Keratinocyte (primary cell): ENCODE data around the gene OLFM2. TPM values are rescaled to one million over a fixed set of nuclear protein-coding genes. Genes with fewer than 3 reads are reported as not detected.

Experiments
- DNase-seq: peaks from one replicate; pipeline ENCODE4 v3.0.0-alpha.2; 2011; ENCODE audit warnings: low read depth, missing footprints, low spot score
- FAIRE-seq: peaks from 2 replicates; lab custom pipeline; 2011; peaks lifted over from hg19 to GRCh38; lab: Jason Lieb, UNC
- H2AFZ ChIP-seq: 2 replicates; pipeline ENCODE4 v1.6.0; 2012; ENCODE audit warnings: low read length, control low read depth, inconsistent platforms; ENCODE audit not compliant: control insufficient read depth
- H3K27ac ChIP-seq: 2 replicates; pipeline ENCODE4 v1.5.1; 2011; ENCODE audit warnings: low read length; ENCODE audit not compliant: control insufficient read depth, insufficient read depth
- H3K27me3 ChIP-seq: 3 replicates; pipeline ENCODE4 v1.6.0; 2011; ENCODE audit warnings: low read length; ENCODE audit not compliant: control insufficient read depth, insufficient read depth; ENCODE audit errors: extremely low read depth
- H3K36me3 ChIP-seq, 2 experiments: 2 replicates in 1 of 2; 3 replicates in 1 of 2; pipeline ENCODE4 v1.5.1; 2011; ENCODE audit warnings: low read length in 2 of 2, mild to moderate bottlenecking in 1 of 2; ENCODE audit not compliant: control insufficient read depth in 2 of 2, insufficient read depth in 2 of 2; ENCODE audit errors: extremely low read depth in 1 of 2
- H3K4me1 ChIP-seq: 3 replicates; pipeline ENCODE4 v1.5.1; 2011; ENCODE audit warnings: low read length; ENCODE audit not compliant: control insufficient read depth, insufficient read depth; ENCODE audit errors: extremely low read depth
- H3K4me2 ChIP-seq: 3 replicates; pipeline ENCODE4 v1.6.0; 2011; ENCODE audit warnings: low read depth, low read length; ENCODE audit not compliant: control insufficient read depth, insufficient read depth; ENCODE audit errors: extremely low read depth
- H3K4me3 ChIP-seq, 3 experiments: fragments of 200-600 bp in 1 of 3; sonication (generic) in 1 of 3; 2 replicates in 2 of 3; 3 replicates in 1 of 3; pipeline ENCODE4 v1.5.1; 2011 to 2016; ENCODE audit warnings: low read length in 3 of 3, mild to moderate bottlenecking in 3 of 3, control low read depth in 2 of 3, inconsistent platforms in 1 of 3, low read depth in 1 of 3, mixed read lengths in 1 of 3, mixed run types in 1 of 3, moderate library complexity in 1 of 3; ENCODE audit not compliant: control insufficient read depth in 2 of 3, insufficient read depth in 2 of 3; ENCODE audit errors: extremely low read depth in 1 of 3
- H3K79me2 ChIP-seq: 2 replicates; pipeline ENCODE4 v1.6.0; 2012; ENCODE audit warnings: low read length; ENCODE audit not compliant: control insufficient read depth, insufficient read depth
- H3K9ac ChIP-seq: 3 replicates; pipeline ENCODE4 v1.6.0; 2011; ENCODE audit warnings: low read length; ENCODE audit not compliant: control insufficient read depth, insufficient read depth; ENCODE audit errors: extremely low read depth
- H3K9me1 ChIP-seq: 3 replicates; pipeline ENCODE4 v1.6.0; 2011; ENCODE audit warnings: low read length; ENCODE audit not compliant: control insufficient read depth, insufficient read depth; ENCODE audit errors: extremely low read depth
- H3K9me3 ChIP-seq: 2 replicates; pipeline ENCODE4 v1.5.1; 2012; ENCODE audit warnings: low read depth, low read length; ENCODE audit not compliant: control insufficient read depth
- H4K20me1 ChIP-seq: 3 replicates; pipeline ENCODE4 v1.6.0; 2011; ENCODE audit warnings: low read length; ENCODE audit not compliant: control insufficient read depth, insufficient read depth; ENCODE audit errors: extremely low read depth
- CTCF ChIP-seq, 3 experiments: IDR thresholded peaks in 1 of 3; conservative IDR thresholded peaks in 1 of 3; optimal IDR thresholded peaks in 1 of 3; 2 replicates in 2 of 3; 3 replicates in 1 of 3; pipeline versions ENCODE3 to v1.5.1; 2011; ENCODE audit warnings: low read length in 3 of 3, mild to moderate bottlenecking in 3 of 3, moderate library complexity in 2 of 3, control low read depth in 1 of 3, inconsistent platforms in 1 of 3; ENCODE audit not compliant: insufficient read depth in 2 of 3; ENCODE audit errors: extremely low read depth in 1 of 3
- EZH2 ChIP-seq: IDR thresholded peaks from one replicate; pipeline ENCODE4 v1.6.1; 2012; ENCODE audit warnings: inconsistent platforms, mild to moderate bottlenecking, low read length, moderate library complexity
- dilution Hi-C: fragments of 300-500 bp; cut with MboI; formaldehyde crosslinking; loops from one replicate; pipeline ENCODE4 v1.7.0; 2020; ENCODE audit warnings: low sequenced_read_pairs; ENCODE audit not compliant: extremely low pct_ligation_motif_present
- polyA plus RNA-seq, 5 experiments: library from polyadenylated mRNA; depleted of rRNA in 3 of 5; stranded (reverse) in 3 of 5; stranded (forward) in 1 of 5; unstranded in 1 of 5; fragments of >200 nt; gene quantifications; 1 replicate in 1 of 5; 2 replicates in 3 of 5; 3 replicates in 1 of 5; pipeline versions ENCODE4 v1.2.1 to v1.2.3, GENCODE V29; 2011 to 2012; ENCODE audit warnings: missing spikeins in 2 of 5, low read depth in 1 of 5, low replicate concordance in 1 of 5

The OLFM2 gene
- polyA plus RNA-seq, 1 donor (not counting 4 experiments of a cell fraction or from before 2014, with no cell fraction given) = 5.3 TPM

- Histone ChIP-seq H4K20me1 (no peaks in the 10 kb centered on the region), H3K4me2 (peak overlapping the region; percentile 73), H3K27ac (peak overlapping the region; percentile 56), H3K27me3 (no peaks in the 10 kb centered on the region), H3K4me1 (peaks cover 10% of the 10 kb centered on the region), H3K79me2 (no peaks in the 10 kb centered on the region), H3K9ac (peak overlapping the region; percentile 44), H3K9me1 (no peaks in the 10 kb centered on the region), H2AFZ (peak overlapping the region; percentile 87), H3K36me3 (no peaks in the 10 kb centered on the region), H3K9me3 (no peaks in the 10 kb centered on the region), H3K4me3 (peak overlapping the region in 2 of 3 experiments; percentile 10 to 26)
- dilution Hi-C loops = loop anchor here (25.0 kb wide), 1 partner anchor 142 kb away; the partner anchor contains the start of gene SHFL
- no peak for DNase-seq
- TF ChIP-seq CTCF (optimal IDR thresholded peaks at IDR 0.05 in 1 of 3, IDR thresholded peaks at IDR 0.05 in 1 of 3, conservative IDR thresholded peaks at IDR 0.05 in 1 of 3; ENCODE audit: extremely low read depth in 1 of 3, insufficient read depth in 2 of 3, low read length in 3 of 3) = no peak
- TF ChIP-seq EZH2 = no peak
- peak; percentile 89 for FAIRE-seq
These were observed 9.1 kb upstream of the OLFM2 start for GRCh38 chr19:9945319-9945966.

- Histone ChIP-seq H3K4me2 (no peak overlapping the region), H4K20me1 (no peaks in the 10 kb centered on the region), H3K4me1 (peaks cover 10% of the 10 kb centered on the region), H2AFZ (no peak overlapping the region), H3K36me3 (no peaks in the 10 kb centered on the region), H3K4me3 (no peak overlapping the region), H3K27ac (no peak overlapping the region), H3K9me1 (no peaks in the 10 kb centered on the region), H3K27me3 (no peaks in the 10 kb centered on the region), H3K9me3 (no peaks in the 10 kb centered on the region), H3K9ac (no peak overlapping the region), H3K79me2 (no peaks in the 10 kb centered on the region)
- no peak for FAIRE-seq
- TF ChIP-seq CTCF (optimal IDR thresholded peaks at IDR 0.05 in 1 of 3, IDR thresholded peaks at IDR 0.05 in 1 of 3, conservative IDR thresholded peaks at IDR 0.05 in 1 of 3; ENCODE audit: extremely low read depth in 1 of 3, insufficient read depth in 2 of 3, low read length in 3 of 3) (no peak), EZH2 (no peak)
- dilution Hi-C loops = loop anchor here (25.0 kb wide), 1 partner anchor 144 kb away; the partner anchor contains the start of gene SHFL
- DNase-seq = no peak
These were observed 7.4 kb upstream of the OLFM2 start for GRCh38 chr19:9943744-9944143.
